Breast epithelium (tissue), 4 donors: ENCODE measurements around the gene PFN4. TPM values are rescaled to one million over a fixed set of nuclear protein-coding genes. Genes with fewer than 3 reads are reported as not detected.

Source experiments
- DNase-seq, 2 donors: peaks; one replicate each; pipeline ENCODE4 v3.0.0-alpha.2; 2019; ENCODE audit warnings: low spot score in 2 of 2
- H3K27ac ChIP-seq, 2 donors: fragments of 200-600 bp; sonication (generic) in 1 of 2; one replicate each; pipeline ENCODE4 v1.5.1; 2016 to 2019; ENCODE audit warnings: mild to moderate bottlenecking in 1 of 2
- H3K27me3 ChIP-seq, 2 donors: fragments of 200-600 bp; sonication (generic) in 1 of 2; one replicate each; pipeline versions ENCODE4 v1.5.1 to v1.6.0; 2017 to 2019; ENCODE audit warnings: control low read depth in 1 of 2, mild to moderate bottlenecking in 1 of 2
- H3K36me3 ChIP-seq: fragments of 200-600 bp; one replicate; pipeline ENCODE4 v1.5.1; 2019
- H3K4me1 ChIP-seq, 2 donors: fragments of 200-600 bp; sonication (generic); one replicate each; pipeline ENCODE4 v1.5.1; 2016 to 2019; ENCODE audit warnings: control low read depth in 1 of 2
- H3K4me3 ChIP-seq, 3 donors: fragments of 200-600 bp; sonication (generic); 1 replicate in 2 of 3; 2 replicates in 1 of 3; pipeline ENCODE4 v1.5.1; 2016 to 2019; ENCODE audit warnings: mild to moderate bottlenecking in 3 of 3, moderate library complexity in 2 of 3
- H3K9me3 ChIP-seq, 2 donors: fragments of 200-600 bp; sonication (generic) in 1 of 2; one replicate each; pipeline ENCODE4 v1.5.1; 2016 to 2019; ENCODE audit warnings: control low read depth in 1 of 2
- POLR2A ChIP-seq: fragments of 450-650 bp; IDR thresholded peaks from one replicate; pipeline ENCODE4 v1.6.1; 2016; ENCODE audit warnings: antibody characterized with exemption, mild to moderate bottlenecking, moderate library complexity
- POLR2AphosphoS5 ChIP-seq, 3 donors: sonication (generic); formaldehyde crosslinking; IDR thresholded peaks; one replicate each; pipeline ENCODE4 v1.6.1; 2017; ENCODE audit warnings: antibody characterized with exemption in 3 of 3
- intact Hi-C: fragments of 100-400 bp; cut with DNase I; formaldehyde crosslinking; loops from one replicate; pipeline ENCODE4 v1.15.1; 2023; ENCODE audit warnings: low total_unique reads
- total RNA-seq, 3 donors: library from RNA; depleted of rRNA; stranded (reverse); fragments of >200 nt; gene quantifications; one replicate each; pipeline ENCODE4 v1.1.0, GENCODE V29; 2016
- TF ChIP-seq, protein P1 (sequence below), 3 donors: fragments of 450-650 bp; IDR thresholded peaks; one replicate each; pipeline ENCODE4 v1.5.1; 2016 to 2017; ENCODE audit warnings: antibody characterized with exemption in 3 of 3, mild to moderate bottlenecking in 3 of 3, moderate library complexity in 3 of 3

Gene PFN4
- total RNA-seq, 3 donors from 2014 or later: 0.44 to 0.96 TPM; not detected in 1

DNA sequence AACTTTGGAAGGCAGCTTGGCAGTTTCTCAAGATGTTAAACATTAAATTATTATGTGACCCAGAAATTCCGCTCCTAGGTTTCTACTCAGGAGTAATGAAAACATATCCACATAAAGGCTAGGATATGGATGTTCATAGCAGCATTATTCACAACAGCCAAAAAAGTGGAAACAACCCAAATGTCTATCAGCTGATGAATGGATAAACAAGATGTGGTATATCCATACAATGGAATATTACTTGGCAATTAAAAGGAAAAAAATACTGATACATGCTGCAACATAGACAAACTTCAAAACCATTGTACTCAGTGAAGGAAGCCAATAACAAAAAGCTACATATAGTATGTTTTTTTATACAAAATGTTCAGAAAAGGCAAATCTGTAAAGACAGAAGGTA, 39.4 kb upstream of the PFN4 start:
- no peaks in the 10 kb centered on the region for H3K9me3 ChIP-seq
- TF ChIP-seq POLR2AphosphoS5 (IDR thresholded peaks at IDR 0.05) (no peak), POLR2A (no peak)
- TF ChIP-seq, protein P1, sequence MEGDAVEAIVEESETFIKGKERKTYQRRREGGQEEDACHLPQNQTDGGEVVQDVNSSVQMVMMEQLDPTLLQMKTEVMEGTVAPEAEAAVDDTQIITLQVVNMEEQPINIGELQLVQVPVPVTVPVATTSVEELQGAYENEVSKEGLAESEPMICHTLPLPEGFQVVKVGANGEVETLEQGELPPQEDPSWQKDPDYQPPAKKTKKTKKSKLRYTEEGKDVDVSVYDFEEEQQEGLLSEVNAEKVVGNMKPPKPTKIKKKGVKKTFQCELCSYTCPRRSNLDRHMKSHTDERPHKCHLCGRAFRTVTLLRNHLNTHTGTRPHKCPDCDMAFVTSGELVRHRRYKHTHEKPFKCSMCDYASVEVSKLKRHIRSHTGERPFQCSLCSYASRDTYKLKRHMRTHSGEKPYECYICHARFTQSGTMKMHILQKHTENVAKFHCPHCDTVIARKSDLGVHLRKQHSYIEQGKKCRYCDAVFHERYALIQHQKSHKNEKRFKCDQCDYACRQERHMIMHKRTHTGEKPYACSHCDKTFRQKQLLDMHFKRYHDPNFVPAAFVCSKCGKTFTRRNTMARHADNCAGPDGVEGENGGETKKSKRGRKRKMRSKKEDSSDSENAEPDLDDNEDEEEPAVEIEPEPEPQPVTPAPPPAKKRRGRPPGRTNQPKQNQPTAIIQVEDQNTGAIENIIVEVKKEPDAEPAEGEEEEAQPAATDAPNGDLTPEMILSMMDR (IDR thresholded peaks at IDR 0.05): no peak
- no peaks in the 10 kb centered on the region for H3K4me1 ChIP-seq
- no peaks in the 10 kb centered on the region for H3K36me3 ChIP-seq
- intact Hi-C loops: no loop called here
- no peaks in the 10 kb centered on the region for H3K27me3 ChIP-seq
- DNase-seq: no peak
- no peak overlapping the region for H3K4me3 ChIP-seq
- H3K27ac ChIP-seq: no peak overlapping the region

DNA sequence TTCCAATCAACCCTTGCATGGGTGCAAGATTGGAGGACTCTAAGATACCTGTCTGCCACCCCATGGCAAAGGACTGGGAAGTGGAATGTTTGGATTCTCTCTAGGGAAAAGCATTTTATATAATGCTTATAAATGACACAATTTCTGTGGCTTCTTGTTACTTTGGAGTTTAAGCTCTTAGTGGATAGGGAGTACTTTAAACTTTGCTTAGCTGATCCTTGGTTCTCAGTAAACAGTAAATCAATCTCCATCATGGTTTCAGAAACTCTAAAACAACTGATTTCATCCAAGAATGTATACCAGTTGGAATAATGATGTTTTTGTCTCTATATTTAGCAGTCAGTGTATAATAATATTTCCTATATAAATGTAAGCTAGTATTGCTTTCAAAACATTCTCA, 37.6 kb upstream of the PFN4 start:
- Histone ChIP-seq H3K4me1 (no peaks in the 10 kb centered on the region), H3K27ac (no peak overlapping the region), H3K36me3 (no peaks in the 10 kb centered on the region), H3K27me3 (no peaks in the 10 kb centered on the region), H3K9me3 (no peaks in the 10 kb centered on the region), H3K4me3 (no peak overlapping the region)
- TF ChIP-seq POLR2A (no peak), POLR2AphosphoS5 (IDR thresholded peaks at IDR 0.05) (no peak)
- TF ChIP-seq, protein P1 (IDR thresholded peaks at IDR 0.05): no peak
- DNase-seq: no peak
- intact Hi-C loops: no loop called here

DNA sequence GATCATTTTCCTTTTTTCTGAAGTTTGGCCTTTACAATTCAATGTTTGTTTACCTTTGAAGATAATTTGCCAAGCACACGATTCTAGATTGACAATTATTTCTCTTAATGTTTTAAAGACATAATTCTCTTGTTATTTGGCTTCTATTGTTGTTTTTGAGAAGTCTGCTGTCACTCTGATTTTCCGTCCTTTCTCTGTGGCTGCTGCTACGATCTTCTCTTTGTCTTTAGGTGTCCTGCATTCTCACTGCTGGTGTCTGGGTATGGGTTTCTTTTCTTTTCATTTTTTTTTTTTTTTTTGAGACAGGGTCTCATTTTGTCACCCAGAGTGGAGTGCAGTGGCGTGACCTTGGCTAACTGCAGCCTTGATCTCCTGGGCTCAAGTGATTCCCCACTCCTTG, 36.6 kb upstream of the PFN4 start:
- Histone ChIP-seq H3K27me3 (no peaks in the 10 kb centered on the region), H3K4me1 (no peaks in the 10 kb centered on the region), H3K27ac (no peak overlapping the region), H3K9me3 (no peaks in the 10 kb centered on the region), H3K4me3 (no peak overlapping the region), H3K36me3 (no peaks in the 10 kb centered on the region)
- intact Hi-C loops: no loop called here
- TF ChIP-seq POLR2AphosphoS5 (IDR thresholded peaks at IDR 0.05): no peak
- TF ChIP-seq, protein P1 (IDR thresholded peaks at IDR 0.05): no peak
- TF ChIP-seq POLR2A: no peak
- no peak for DNase-seq

DNA sequence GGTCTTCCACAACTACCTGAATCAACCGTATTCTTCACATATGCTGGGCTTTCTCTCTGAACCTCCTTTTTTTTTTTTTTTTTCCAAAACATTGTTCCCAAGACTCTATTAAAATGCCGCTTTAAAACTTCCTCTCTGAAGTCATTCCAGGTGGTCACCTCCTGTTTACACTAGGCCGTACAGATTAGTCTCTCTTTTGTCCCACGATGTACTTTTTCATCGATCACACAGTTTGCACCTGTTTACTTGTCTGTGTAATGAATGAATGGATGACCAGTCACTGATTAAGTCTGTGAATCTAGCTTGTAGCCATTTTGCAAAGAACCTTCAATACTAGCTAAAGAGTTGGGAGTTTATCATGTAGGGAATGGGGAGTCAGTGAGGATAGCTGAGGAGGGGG, 35.0 kb upstream of the PFN4 start:
- no peak overlapping the region for H3K4me3 ChIP-seq
- DNase-seq: no peak
- intact Hi-C loops: no loop called here
- H3K36me3 ChIP-seq: no peaks in the 10 kb centered on the region
- TF ChIP-seq POLR2AphosphoS5 (IDR thresholded peaks at IDR 0.05) (no peak), POLR2A (no peak)
- TF ChIP-seq, protein P1 (IDR thresholded peaks at IDR 0.05): no peak
- H3K27ac ChIP-seq: no peak overlapping the region
- H3K27me3 ChIP-seq: no peaks in the 10 kb centered on the region
- no peaks in the 10 kb centered on the region for H3K4me1 ChIP-seq
- no peaks in the 10 kb centered on the region for H3K9me3 ChIP-seq

DNA sequence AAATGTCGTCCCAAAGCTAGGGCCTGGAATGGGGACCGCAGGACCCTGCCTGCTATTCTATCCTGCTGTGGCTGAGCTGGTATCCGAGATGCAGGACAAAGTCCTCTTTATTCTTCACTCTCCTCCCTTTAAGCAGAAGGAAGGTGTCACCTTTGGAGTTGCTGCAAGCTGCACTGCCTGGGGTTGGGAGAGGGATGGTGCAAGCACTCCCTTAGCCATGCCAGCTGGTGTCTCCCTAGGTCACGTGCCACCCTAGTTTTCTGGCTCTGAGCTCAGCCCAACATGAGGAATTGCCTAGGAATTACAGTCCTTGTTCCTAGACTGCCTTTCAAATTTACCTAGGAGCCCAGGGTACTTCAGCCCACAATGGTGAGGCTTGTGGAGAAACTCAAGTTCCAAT, 30.3 kb upstream of the PFN4 start:
- Histone ChIP-seq H3K36me3 (peaks cover 5% of the 10 kb centered on the region), H3K4me3 (no peak overlapping the region), H3K4me1 (no peaks in the 10 kb centered on the region), H3K27ac (no peak overlapping the region), H3K27me3 (no peaks in the 10 kb centered on the region), H3K9me3 (peaks cover 0 to 6% of the 10 kb centered on the region in 2 donors)
- intact Hi-C loops: no loop called here
- no peak for TF ChIP-seq POLR2AphosphoS5 (IDR thresholded peaks at IDR 0.05)
- no peak for DNase-seq
